ENCODE measurements around the gene FAM234A.

GRCh38 chr16:234468-235305 lies at the start of gene FAM234A:
- TF ChIP-seq, protein P1, sequence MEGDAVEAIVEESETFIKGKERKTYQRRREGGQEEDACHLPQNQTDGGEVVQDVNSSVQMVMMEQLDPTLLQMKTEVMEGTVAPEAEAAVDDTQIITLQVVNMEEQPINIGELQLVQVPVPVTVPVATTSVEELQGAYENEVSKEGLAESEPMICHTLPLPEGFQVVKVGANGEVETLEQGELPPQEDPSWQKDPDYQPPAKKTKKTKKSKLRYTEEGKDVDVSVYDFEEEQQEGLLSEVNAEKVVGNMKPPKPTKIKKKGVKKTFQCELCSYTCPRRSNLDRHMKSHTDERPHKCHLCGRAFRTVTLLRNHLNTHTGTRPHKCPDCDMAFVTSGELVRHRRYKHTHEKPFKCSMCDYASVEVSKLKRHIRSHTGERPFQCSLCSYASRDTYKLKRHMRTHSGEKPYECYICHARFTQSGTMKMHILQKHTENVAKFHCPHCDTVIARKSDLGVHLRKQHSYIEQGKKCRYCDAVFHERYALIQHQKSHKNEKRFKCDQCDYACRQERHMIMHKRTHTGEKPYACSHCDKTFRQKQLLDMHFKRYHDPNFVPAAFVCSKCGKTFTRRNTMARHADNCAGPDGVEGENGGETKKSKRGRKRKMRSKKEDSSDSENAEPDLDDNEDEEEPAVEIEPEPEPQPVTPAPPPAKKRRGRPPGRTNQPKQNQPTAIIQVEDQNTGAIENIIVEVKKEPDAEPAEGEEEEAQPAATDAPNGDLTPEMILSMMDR (conservative IDR thresholded peaks at IDR 0.05; ENCODE audit: low read depth, low read length) = peak; percentile 45
- TF ChIP-seq EZH2 (IDR thresholded peaks at IDR 0.05; ENCODE audit: borderline replicate concordance, low read depth, low read length, poor library complexity, severe bottlenecking) = no peak

Measured in A673 (cell line).